ENCODE data around the gene CLDN16.

GRCh38 chr3:190424478-190425439 lies 36.8 kb downstream of the CLDN16 start:
- TF ChIP-seq CTCF (IDR thresholded peaks at IDR 0.05) = peak in 5 of 6 experiments; percentile 60 to 76 (median 62)
- no peak for TF ChIP-seq POLR2A (IDR thresholded peaks at IDR 0.05)
